IMR-90 (cell line): Measurements from ENCODE around the gene CCDC194. TPM values are rescaled to one million over a fixed set of nuclear protein-coding genes. Genes with fewer than 3 reads are reported as not detected.

ENCODE experiments used
- ATAC-seq: fragments of 200-7000 bp; cut with Tn5 transposase; 2 replicates; pipeline ENCODE4 v1.9.1; 2020; ENCODE audit warnings: low read depth, mild to moderate bottlenecking, moderate library complexity
- BruUV-seq: library from RNA; stranded (reverse); fragments of 400-500 nt; replicated peaks from 2 replicates; lab custom pipeline; 2021; lab: Mats Ljungman, UMichigan
- CTCF ChIA-PET: fragments of 300-600 bp; formaldehyde crosslinking; extraction: SDS; loops from one replicate; lab custom pipeline; 2021; ENCODE audit warnings: antibody characterized with exemption; lab: Yijun Ruan, JAX
- POLR2A ChIA-PET: fragments of 300-600 bp; sonication (Branson Sonifier 250); formaldehyde crosslinking; loops from one replicate; lab custom pipeline; 2022; ENCODE audit warnings: antibody characterized with exemption; ENCODE audit not compliant: unreplicated experiment; lab: Charles Lee
- DNase-seq: peaks from one replicate; pipeline ENCODE4 v3.0.0; 2013
- H2AFZ ChIP-seq: replicated peaks from 2 replicates; pipeline ENCODE3; 2013; ENCODE audit warnings: low read length, mild to moderate bottlenecking; ENCODE audit not compliant: poor library complexity
- H2AK5ac ChIP-seq: 2 replicates; pipeline ENCODE4 v1.6.1; 2013; ENCODE audit warnings: low read depth, low read length, inconsistent platforms
- H2AK9ac ChIP-seq: replicated peaks from 2 replicates; pipeline ENCODE3; 2013; ENCODE audit warnings: mild to moderate bottlenecking, low read depth, low read length, moderate library complexity; ENCODE audit not compliant: poor library complexity
- H2BK120ac ChIP-seq: 2 replicates; pipeline ENCODE4 v1.6.1; 2013; ENCODE audit warnings: low read depth, low read length, inconsistent platforms
- H2BK15ac ChIP-seq: 3 replicates; pipeline ENCODE4 v1.6.1; 2013; ENCODE audit warnings: low read depth, low read length, inconsistent platforms
- H2BK20ac ChIP-seq: 2 replicates; pipeline ENCODE4 v1.6.1; 2013; ENCODE audit warnings: low read depth, mild to moderate bottlenecking, inconsistent platforms, low read length, moderate library complexity
- H2BK5ac ChIP-seq: 2 replicates; pipeline ENCODE4 v1.6.1; 2013; ENCODE audit warnings: mild to moderate bottlenecking, low read depth, low read length, inconsistent platforms; ENCODE audit not compliant: poor library complexity, severe bottlenecking
- H3K14ac ChIP-seq: replicated peaks from 2 replicates; pipeline ENCODE4 v1.6.1; 2013; ENCODE audit warnings: low read depth, low read length, inconsistent platforms
- H3K18ac ChIP-seq: 2 replicates; pipeline ENCODE4 v1.6.1; 2013; ENCODE audit warnings: low read depth, low read length, control low read depth
- H3K23ac ChIP-seq: 2 replicates; pipeline ENCODE4 v1.6.1; 2013; ENCODE audit warnings: low read depth, low read length, inconsistent platforms
- H3K27ac ChIP-seq: 2 replicates; pipeline ENCODE4 v1.5.1; 2013; ENCODE audit warnings: mild to moderate bottlenecking, control low read depth, low read length; ENCODE audit not compliant: insufficient read depth
- H3K27me3 ChIP-seq: 2 replicates; pipeline ENCODE4 v1.6.1; 2013; ENCODE audit warnings: low read length; ENCODE audit not compliant: control insufficient read depth, insufficient read depth
- H3K36me3 ChIP-seq: 2 replicates; pipeline ENCODE4 v1.6.1; 2013; ENCODE audit warnings: low read length, mixed read lengths; ENCODE audit not compliant: control insufficient read depth, insufficient read depth
- H3K4ac ChIP-seq: 2 replicates; pipeline ENCODE4 v1.6.1; 2013; ENCODE audit warnings: low read depth, low read length, inconsistent platforms
- H3K4me1 ChIP-seq: 2 replicates; pipeline ENCODE4 v1.6.1; 2013; ENCODE audit warnings: low read length, mixed read lengths; ENCODE audit not compliant: control insufficient read depth, insufficient read depth
- H3K4me2 ChIP-seq: 2 replicates; pipeline ENCODE4 v1.6.1; 2013; ENCODE audit warnings: low read depth, mild to moderate bottlenecking, control low read depth, low read length, moderate library complexity
- H3K4me3 ChIP-seq: 2 replicates; pipeline ENCODE4 v1.5.1; 2013; ENCODE audit warnings: low read depth, mild to moderate bottlenecking, control low read depth, low read length, moderate library complexity; ENCODE audit not compliant: insufficient read depth
- H3K56ac ChIP-seq: 2 replicates; pipeline ENCODE4 v1.6.1; 2013; ENCODE audit warnings: low read length, inconsistent platforms; ENCODE audit not compliant: insufficient read depth; ENCODE audit errors: extremely low read depth
- H3K79me1 ChIP-seq, 2 experiments: 2 replicates each; pipeline ENCODE4 v1.6.1; 2013; ENCODE audit warnings: low read length in 2 of 2, inconsistent platforms in 1 of 2, low read depth in 1 of 2
- H3K9ac ChIP-seq: 2 replicates; pipeline ENCODE4 v1.6.1; 2013; ENCODE audit warnings: low read depth, low read length, control low read depth
- H3K9me1 ChIP-seq: 2 replicates; pipeline ENCODE4 v1.6.1; 2013; ENCODE audit warnings: low read length, inconsistent platforms; ENCODE audit not compliant: insufficient read depth
- H3K9me3 ChIP-seq: 2 replicates; pipeline ENCODE4 v1.6.1; 2013; ENCODE audit warnings: low read length; ENCODE audit not compliant: control insufficient read depth, insufficient read depth
- H4K20me1 ChIP-seq: 2 replicates; pipeline ENCODE4 v1.6.1; 2013; ENCODE audit warnings: low read length, inconsistent platforms; ENCODE audit not compliant: insufficient read depth
- H4K5ac ChIP-seq: 2 replicates; pipeline ENCODE4 v1.6.1; 2013; ENCODE audit warnings: mild to moderate bottlenecking, low read depth, low read length, control low read depth
- H4K8ac ChIP-seq, 2 experiments: 2 replicates each; pipeline ENCODE4 v1.6.1; 2013; ENCODE audit warnings: low read depth in 2 of 2, low read length in 2 of 2, control low read depth in 1 of 2, inconsistent platforms in 1 of 2
- H4K91ac ChIP-seq: 2 replicates; pipeline ENCODE4 v1.6.1; 2013; ENCODE audit warnings: low read depth, low read length, inconsistent platforms; ENCODE audit not compliant: insufficient read depth
- CHD1 ChIP-seq: IDR thresholded peaks from 2 replicates; pipeline ENCODE4 v1.6.1; 2012; ENCODE audit warnings: low read depth, low read length, improper control_type of control experiment
- CTCF ChIP-seq: conservative IDR thresholded peaks from 2 replicates; pipeline ENCODE4 v1.5.1; 2012; ENCODE audit warnings: mild to moderate bottlenecking, low read depth, low read length, improper control_type of control experiment
- FOS ChIP-seq: fragments of 150-350 bp; IDR thresholded peaks from 2 replicates; pipeline ENCODE4 v1.6.1; 2016; ENCODE audit warnings: low read depth, low read length
- NFE2L2 ChIP-seq: fragments of 150-350 bp; IDR thresholded peaks from 2 replicates; pipeline ENCODE4 v1.6.1; 2016; ENCODE audit warnings: low read depth, mild to moderate bottlenecking, low read length
- RFX5 ChIP-seq: IDR thresholded peaks from 2 replicates; pipeline ENCODE4 v1.8.0; 2012; ENCODE audit warnings: low read depth, mild to moderate bottlenecking, low read length, moderate library complexity
- WGBS, 2 experiments: methylation state at CpG; one replicate each; pipeline versions ENCODE4 v1.1.5 to v1.1.7; 2013; ENCODE audit warnings: missing lambda C conversion rate in 2 of 2; ENCODE audit not compliant: insufficient read length in 1 of 2; ENCODE audit errors: extremely low coverage in 2 of 2; 5-methylcytosine and 5-hydroxymethylcytosine counted together
- dilution Hi-C: fragments of 300-500 bp; cut with HindIII; formaldehyde crosslinking; loops from one replicate; pipeline ENCODE4 v1.14.3; 2018; ENCODE audit warnings: low sequenced_read_pairs; ENCODE audit not compliant: unreplicated experiment
- in situ Hi-C: fragments of 300-500 bp; cut with MboI; formaldehyde crosslinking; loops from 3 replicates; pipeline ENCODE4 v1.14.3; 2019; ENCODE audit warnings: low sequenced_read_pairs, inconsistent platforms, mixed read lengths
- intact Hi-C: fragments of 100-400 bp; cut with micrococcal nuclease; formaldehyde crosslinking; loops from 2 replicates; pipeline ENCODE4 v1.10.0; 2022
- polyA plus RNA-seq, 3 experiments: library from polyadenylated mRNA; depleted of rRNA; stranded (reverse); fragments of >200 nt; gene quantifications; 2 replicates each; pipeline ENCODE4 v1.2.3, GENCODE V29; 2012; ENCODE audit warnings: low replicate concordance in 1 of 3
- total RNA-seq: library from RNA; depleted of rRNA; stranded (reverse); fragments of >200 nt; gene quantifications from 2 replicates; pipeline ENCODE4 v1.2.3, GENCODE V29; 2012
- TF ChIP-seq, protein P1 (sequence below): fragments of 150-350 bp; IDR thresholded peaks from 2 replicates; pipeline ENCODE4 v1.6.1; 2017; ENCODE audit warnings: mild to moderate bottlenecking, antibody characterized with exemption, low read length, low read depth

CCDC194 gene
- total and polyA plus RNA-seq, 2 of the 4 experiments (the other 2 are of a cell fraction) = not detected

DNA sequence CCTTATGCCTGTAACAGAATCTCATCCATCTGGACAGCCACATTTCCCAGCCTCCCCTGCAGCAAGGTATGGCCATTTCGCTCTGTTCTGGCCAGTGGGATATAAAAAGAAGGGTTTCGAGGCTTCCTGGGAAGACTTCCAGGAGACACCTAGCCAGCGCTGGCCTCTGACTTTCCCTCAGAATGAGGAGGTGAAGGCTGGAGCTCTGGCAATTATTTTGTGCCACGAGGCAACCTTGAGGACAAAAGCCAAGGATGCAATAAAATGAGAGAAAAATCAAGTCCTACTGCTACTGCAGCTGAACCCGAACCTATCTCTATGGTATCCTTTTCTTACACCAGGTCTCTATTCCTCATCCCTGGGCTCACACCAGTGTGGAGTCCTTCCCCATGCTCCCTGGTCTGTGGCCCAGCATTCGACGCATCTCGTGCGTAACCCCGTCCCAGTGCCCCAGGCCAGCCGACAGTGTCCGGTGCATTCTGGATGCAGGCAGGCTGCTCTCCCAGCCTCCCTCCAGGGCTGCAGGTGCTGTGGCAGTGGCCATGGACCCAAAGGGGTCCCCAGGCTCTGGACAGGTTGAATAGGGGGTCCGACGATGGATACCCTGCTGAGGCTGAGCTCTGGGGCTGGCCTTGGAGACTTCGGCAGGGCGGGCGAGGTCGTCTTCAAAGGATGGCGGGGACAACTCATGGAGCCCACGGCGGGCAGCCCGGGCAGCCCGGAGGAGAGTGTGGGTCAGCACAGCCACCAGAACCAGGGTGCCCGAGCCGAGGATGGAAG, 42.3 kb upstream of the CCDC194 start:
- Histone ChIP-seq H2AFZ (no peak overlapping the region), H3K4ac (no peak overlapping the region), H3K9me1 (no peaks in the 10 kb centered on the region), H2BK20ac (no peak overlapping the region), H3K23ac (no peak overlapping the region), H3K9ac (no peak overlapping the region), H3K27ac (no peak overlapping the region), H3K14ac (no peak overlapping the region), H2BK120ac (no peak overlapping the region), H4K5ac (no peak overlapping the region), H2BK15ac (no peak overlapping the region), H3K79me1 (no peaks in the 10 kb centered on the region), H2AK9ac (no peak overlapping the region), H3K18ac (no peak overlapping the region), H3K56ac (no peak overlapping the region), H4K8ac (no peak overlapping the region), H4K91ac (no peak overlapping the region), H3K4me1 (no peaks in the 10 kb centered on the region), H3K36me3 (no peaks in the 10 kb centered on the region), H3K4me2 (no peak overlapping the region), H3K27me3 (no peaks in the 10 kb centered on the region), H3K9me3 (peaks cover 2% of the 10 kb centered on the region; the same call in 1 of the 2 replicates), H4K20me1 (no peaks in the 10 kb centered on the region), H2BK5ac (no peak overlapping the region), H2AK5ac (no peak overlapping the region), H3K4me3 (no peak overlapping the region)
- CTCF ChIA-PET = no interaction called here
- in situ Hi-C loops (no loop called here), intact Hi-C loops (no loop called here), dilution Hi-C loops (no loop called here)
- POLR2A ChIA-PET = no interaction called here
- 87% methylated on average over 15 of the region's 25 CpGs; no CpG with 5 or more reads in 1 of the 2 experiments for WGBS, 2 experiments
- no peak for TF ChIP-seq CHD1
- TF ChIP-seq, protein P1, sequence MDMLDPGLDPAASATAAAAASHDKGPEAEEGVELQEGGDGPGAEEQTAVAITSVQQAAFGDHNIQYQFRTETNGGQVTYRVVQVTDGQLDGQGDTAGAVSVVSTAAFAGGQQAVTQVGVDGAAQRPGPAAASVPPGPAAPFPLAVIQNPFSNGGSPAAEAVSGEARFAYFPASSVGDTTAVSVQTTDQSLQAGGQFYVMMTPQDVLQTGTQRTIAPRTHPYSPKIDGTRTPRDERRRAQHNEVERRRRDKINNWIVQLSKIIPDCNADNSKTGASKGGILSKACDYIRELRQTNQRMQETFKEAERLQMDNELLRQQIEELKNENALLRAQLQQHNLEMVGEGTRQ = no peak
- TF ChIP-seq FOS = no peak
- TF ChIP-seq NFE2L2 = no peak
- TF ChIP-seq CTCF = no peak
- no peak for TF ChIP-seq RFX5
- DNase-seq = no peak
- ATAC-seq = no peak
- no TSS peak for BruUV-seq
